HEK293 (cell line): ENCODE measurements around the gene SBNO2.

Experiments used
- CTCF ChIA-PET: fragments of 350-600 bp; formaldehyde crosslinking; extraction: SDS; loops from one replicate; lab custom pipeline; 2021; ENCODE audit warnings: antibody characterized with exemption; lab: Yijun Ruan, JAX
- POLR2A ChIA-PET: fragments of 300-600 bp; formaldehyde crosslinking; extraction: SDS; loops from one replicate; lab custom pipeline; 2020; ENCODE audit warnings: antibody characterized with exemption, inconsistent platforms; lab: Yijun Ruan, JAX
- H3K27ac ChIP-seq: fragments of 200-500 bp; sonication (Bioruptor generic); 2 replicates; pipeline ENCODE4 v1.5.1; 2014; ENCODE audit warnings: low read depth, low read length, control low read depth, inconsistent platforms; ENCODE audit errors: extremely low read depth
- H3K36me3 ChIP-seq, 2 experiments: fragments of 200-500 bp in 1 of 2; sonication (Bioruptor generic) in 1 of 2; 1 replicate in 1 of 2; 2 replicates in 1 of 2; pipeline ENCODE4 v1.5.1; 2014 to 2017; ENCODE audit warnings: inconsistent platforms in 2 of 2, low read length in 2 of 2; ENCODE audit not compliant: control insufficient read depth in 2 of 2, insufficient read depth in 1 of 2
- H3K4me1 ChIP-seq: fragments of 200-500 bp; sonication (Bioruptor generic); 2 replicates; pipeline ENCODE4 v1.5.1; 2014; ENCODE audit warnings: mild to moderate bottlenecking, low read length, inconsistent platforms; ENCODE audit not compliant: control insufficient read depth, insufficient read depth
- H3K4me3 ChIP-seq: 2 replicates; pipeline ENCODE4 v1.5.1; 2011; ENCODE audit warnings: low read depth, mild to moderate bottlenecking, control low read depth, low read length, moderate library complexity
- H3K9me3 ChIP-seq: fragments of 200-500 bp; sonication (Bioruptor generic); 2 replicates; pipeline ENCODE4 v1.5.1; 2014; ENCODE audit warnings: low read depth, low read length, inconsistent platforms; ENCODE audit not compliant: control insufficient read depth, insufficient read depth
- BCL11A ChIP-seq: fragments of 450-650 bp; formaldehyde crosslinking; IDR thresholded peaks from 2 replicates; pipeline ENCODE4 v1.5.1; 2016; ENCODE audit warnings: low read depth, missing biosample characterization, missing genetic modification characterization
- FEZF1 ChIP-seq: fragments of 450-650 bp; formaldehyde crosslinking; IDR thresholded peaks from 2 replicates; pipeline ENCODE4 v1.5.1; 2016; ENCODE audit warnings: missing biosample characterization, missing genetic modification characterization
- PRDM4 ChIP-seq: fragments of 450-650 bp; formaldehyde crosslinking; IDR thresholded peaks from 2 replicates; pipeline ENCODE4 v1.5.1; 2017; ENCODE audit warnings: missing biosample characterization, missing genetic modification characterization
- REST ChIP-seq: fragments of 450-650 bp; formaldehyde crosslinking; IDR thresholded peaks from 2 replicates; pipeline ENCODE4 v1.5.1; 2016; ENCODE audit warnings: missing biosample characterization, missing genetic modification characterization
- SP3 ChIP-seq: fragments of 450-650 bp; formaldehyde crosslinking; IDR thresholded peaks from 2 replicates; pipeline ENCODE4 v1.5.1; 2016; ENCODE audit warnings: missing biosample characterization, missing genetic modification characterization
- TRIM28 ChIP-seq: IDR thresholded peaks from 2 replicates; pipeline ENCODE4 v1.6.1; 2011; ENCODE audit warnings: low read length, control low read depth, borderline replicate concordance
- YY1 ChIP-seq: fragments of 450-650 bp; formaldehyde crosslinking; IDR thresholded peaks from 2 replicates; pipeline ENCODE4 v1.5.1; 2018; ENCODE audit warnings: missing biosample characterization, missing genetic modification characterization
- ZBTB20 ChIP-seq: fragments of 450-650 bp; formaldehyde crosslinking; IDR thresholded peaks from 2 replicates; pipeline ENCODE4 v1.5.1; 2016; ENCODE audit warnings: missing biosample characterization, missing genetic modification characterization
- ZBTB49 ChIP-seq: fragments of 450-650 bp; formaldehyde crosslinking; IDR thresholded peaks from 2 replicates; pipeline ENCODE4 v1.5.1; 2016; ENCODE audit warnings: missing biosample characterization, missing genetic modification characterization, low read depth
- ZBTB8A ChIP-seq: fragments of 450-650 bp; formaldehyde crosslinking; IDR thresholded peaks from 2 replicates; pipeline ENCODE4 v1.5.1; 2016; ENCODE audit warnings: missing biosample characterization, missing genetic modification characterization
- ZFHX2 ChIP-seq: fragments of 450-650 bp; formaldehyde crosslinking; conservative IDR thresholded peaks from 2 replicates; pipeline ENCODE4 v1.5.1; 2016; ENCODE audit warnings: missing biosample characterization, missing genetic modification characterization
- ZFP3 ChIP-seq: fragments of 450-650 bp; formaldehyde crosslinking; IDR thresholded peaks from 2 replicates; pipeline ENCODE4 v1.5.1; 2016; ENCODE audit warnings: low read depth, missing biosample characterization, missing genetic modification characterization
- ZNF146 ChIP-seq: fragments of 450-650 bp; formaldehyde crosslinking; IDR thresholded peaks from 2 replicates; pipeline ENCODE4 v1.5.1; 2016; ENCODE audit warnings: missing biosample characterization, missing genetic modification characterization
- ZNF404 ChIP-seq: fragments of 450-650 bp; formaldehyde crosslinking; IDR thresholded peaks from 2 replicates; pipeline ENCODE4 v1.5.1; 2017; ENCODE audit warnings: missing biosample characterization, missing genetic modification characterization
- ZNF549 ChIP-seq: fragments of 450-650 bp; IDR thresholded peaks from 2 replicates; pipeline ENCODE4 v1.5.1; 2018; ENCODE audit warnings: missing biosample characterization, missing genetic modification characterization, mild to moderate bottlenecking, inconsistent platforms, moderate library complexity
- ZNF610 ChIP-seq: fragments of 450-650 bp; formaldehyde crosslinking; IDR thresholded peaks from 2 replicates; pipeline ENCODE4 v1.5.1; 2016; ENCODE audit warnings: missing biosample characterization, missing genetic modification characterization, borderline replicate concordance
- ZNF707 ChIP-seq: fragments of 450-650 bp; formaldehyde crosslinking; IDR thresholded peaks from 2 replicates; pipeline ENCODE4 v1.5.1; 2016; ENCODE audit warnings: missing biosample characterization, missing genetic modification characterization
- TF ChIP-seq, protein P1 (sequence below): fragments of 450-650 bp; formaldehyde crosslinking; IDR thresholded peaks from 2 replicates; pipeline ENCODE4 v1.5.1; 2016; ENCODE audit warnings: missing biosample characterization, missing genetic modification characterization

SBNO2 gene

DNA sequence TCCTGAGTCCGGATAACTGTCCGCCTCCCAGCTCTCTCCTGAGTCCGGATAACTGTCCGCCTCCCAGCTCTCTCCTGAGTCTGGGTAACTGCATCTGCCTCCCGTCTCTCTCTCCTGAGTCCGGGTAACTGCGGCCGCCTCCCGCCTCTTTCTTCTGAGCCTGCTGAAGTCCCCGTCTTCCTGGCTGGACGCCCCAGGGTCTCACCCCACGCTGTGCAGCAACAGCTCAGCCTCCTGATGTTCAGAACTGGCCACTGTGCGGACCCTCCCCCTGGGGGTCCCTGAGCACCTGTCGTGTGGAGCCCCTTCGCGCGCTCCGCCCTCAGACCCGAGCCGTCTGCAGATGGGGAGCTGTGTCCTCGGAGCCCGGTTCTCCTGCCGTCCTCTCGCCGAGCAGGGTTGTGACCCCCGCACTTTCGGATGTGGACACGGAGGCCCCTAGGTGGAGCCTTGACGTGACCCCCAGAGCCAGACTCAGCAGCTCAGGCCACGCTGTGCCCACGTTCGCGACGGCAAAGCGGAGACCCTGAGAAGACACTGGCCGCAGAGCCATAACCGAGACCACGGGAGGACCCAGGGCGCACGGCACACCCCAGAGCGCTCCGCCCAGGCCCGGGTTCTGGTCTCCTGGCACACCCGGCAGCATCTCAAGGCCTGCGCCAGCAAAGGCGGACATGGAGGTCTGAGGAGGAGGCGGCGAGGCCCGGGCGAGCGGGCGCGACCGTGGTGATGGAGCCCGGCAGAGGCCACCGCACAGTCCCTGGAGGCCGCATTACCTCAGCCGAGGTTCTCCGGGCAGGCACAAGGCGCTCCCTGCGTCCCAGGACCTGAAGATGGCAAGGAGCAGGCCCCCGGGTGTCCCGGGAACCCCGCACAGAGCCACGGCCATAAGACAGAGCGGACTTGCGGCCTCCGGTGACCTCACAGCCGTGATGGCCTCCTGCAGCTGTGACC, 15.9 kb downstream of the SBNO2 start:
- 0 out of 2 replicates have a peak, but pooled peaks cover 2% of the 10 kb centered on the region for H3K4me1 ChIP-seq
- CTCF ChIA-PET = interaction anchor here (0.6 kb wide), 1 partner anchor 361 kb away, joined by 3 read pairs; the partner anchor contains the start of gene PTBP1
- no peaks in the 10 kb centered on the region for H3K9me3 ChIP-seq
- no peak overlapping the region for H3K27ac ChIP-seq
- H3K36me3 ChIP-seq = peaks cover 0 to 3% of the 10 kb centered on the region in 2 experiments; a peak in 2 of 3 replicates
- no peak overlapping the region for H3K4me3 ChIP-seq
- TF ChIP-seq, protein P1, sequence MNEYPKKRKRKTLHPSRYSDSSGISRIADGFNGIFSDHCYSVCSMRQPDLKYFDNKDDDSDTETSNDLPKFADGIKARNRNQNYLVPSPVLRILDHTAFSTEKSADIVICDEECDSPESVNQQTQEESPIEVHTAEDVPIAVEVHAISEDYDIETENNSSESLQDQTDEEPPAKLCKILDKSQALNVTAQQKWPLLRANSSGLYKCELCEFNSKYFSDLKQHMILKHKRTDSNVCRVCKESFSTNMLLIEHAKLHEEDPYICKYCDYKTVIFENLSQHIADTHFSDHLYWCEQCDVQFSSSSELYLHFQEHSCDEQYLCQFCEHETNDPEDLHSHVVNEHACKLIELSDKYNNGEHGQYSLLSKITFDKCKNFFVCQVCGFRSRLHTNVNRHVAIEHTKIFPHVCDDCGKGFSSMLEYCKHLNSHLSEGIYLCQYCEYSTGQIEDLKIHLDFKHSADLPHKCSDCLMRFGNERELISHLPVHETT (tag by site-specific recombination) = no peak
- TF ChIP-seq SP3 = no peak
- no peak for TF ChIP-seq YY1
- no peak for TF ChIP-seq ZNF610 (tag by site-specific recombination)
- no peak for TF ChIP-seq ZNF549 (tag by site-specific recombination)
- TF ChIP-seq ZBTB20 = no peak
- TF ChIP-seq BCL11A = no peak
- TF ChIP-seq ZBTB8A = no peak
- no peak for TF ChIP-seq ZNF707 (tag by site-specific recombination)
- TF ChIP-seq FEZF1 = no peak
- no peak for TF ChIP-seq ZBTB49 (tag by site-specific recombination)
- no peak for TF ChIP-seq ZNF146 (tag by site-specific recombination)
- no peak for TF ChIP-seq ZFP3 (tag by site-specific recombination)
- no peak for TF ChIP-seq ZNF404 (tag by site-specific recombination)
- no peak for TF ChIP-seq ZFHX2 (tag by site-specific recombination)
- no peak for TF ChIP-seq TRIM28
- no peak for TF ChIP-seq PRDM4 (tag by site-specific recombination)
- no peak for TF ChIP-seq REST (tag by site-specific recombination)
- TF ChIP-seq, all 188 proteins: peak for 0
- POLR2A ChIA-PET = no interaction called here
